Activated CD8-positive, alpha-beta memory T cell treated with anti-CD3 and anti-CD28 coated beads, Interleukin-2, amount 50 U/mL, for 4 hours (primary cell): ENCODE results near the gene GOSR1.
"Not testable (repeated sequence)": the region's sequence is repeated elsewhere in the genome, so short reads cannot be mapped to it uniquely, and the experiment has no call there.

Experiments used
- DNase-seq: peaks from one replicate; pipeline ENCODE4 v3.0.0-alpha.2; 2020

The GOSR1 gene

GRCh38 chr17:30477083-30477773 is at the start of gene GOSR1:
Gene GOSR1, plus strand, starts transcription at chr17:30477408. Its CDS starts 26 bp downstream, at chr17:30477434.
- peak; percentile 89 for DNase-seq

GRCh38 chr17:30427611-30428010 is 49.6 kb upstream of the GOSR1 start:
- DNase-seq, result no peak

DNA sequence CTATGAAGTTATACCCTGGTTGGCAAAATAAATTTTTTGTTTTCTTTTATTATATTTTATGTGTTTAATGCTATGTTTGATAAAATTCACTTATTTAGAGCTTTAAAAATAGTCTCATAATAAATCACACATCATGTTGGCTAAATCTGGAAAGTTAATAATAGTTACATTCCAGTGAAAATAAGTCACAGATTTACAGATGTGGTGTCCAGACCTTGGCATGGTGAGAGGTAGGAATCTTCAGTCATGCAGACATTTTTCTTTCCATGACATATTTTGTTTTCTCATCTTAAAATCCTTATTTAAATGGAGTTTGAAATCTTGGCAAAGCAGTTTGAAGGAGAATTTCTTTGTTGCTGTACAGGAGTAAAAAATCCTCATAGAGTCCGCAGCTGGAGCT is 48.1 kb upstream of the GOSR1 start:
- no peak for DNase-seq

DNA sequence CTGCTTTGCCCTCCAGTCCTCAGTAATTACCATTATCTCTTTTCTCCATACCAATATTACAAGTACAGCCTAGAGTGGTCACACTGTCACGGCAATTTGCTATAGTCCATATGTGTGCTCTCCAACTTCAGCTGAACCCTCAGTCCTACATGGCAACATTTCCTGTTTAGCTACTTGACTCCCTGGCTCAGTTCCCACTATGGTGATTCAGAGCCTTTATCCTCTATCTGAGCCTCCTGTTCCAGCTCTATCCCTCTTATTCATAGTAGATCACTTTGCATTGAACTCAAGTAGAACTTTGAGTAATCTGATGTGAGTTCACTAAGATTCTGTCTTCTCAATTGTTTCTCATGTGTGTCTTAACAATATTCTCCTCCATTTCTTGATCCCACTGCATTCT is 43.7 kb upstream of the GOSR1 start:
- no peak for DNase-seq

- no peak for DNase-seq
Observed at GRCh38 chr17:30436729-30437128, 40.5 kb upstream of the GOSR1 start.

DNA sequence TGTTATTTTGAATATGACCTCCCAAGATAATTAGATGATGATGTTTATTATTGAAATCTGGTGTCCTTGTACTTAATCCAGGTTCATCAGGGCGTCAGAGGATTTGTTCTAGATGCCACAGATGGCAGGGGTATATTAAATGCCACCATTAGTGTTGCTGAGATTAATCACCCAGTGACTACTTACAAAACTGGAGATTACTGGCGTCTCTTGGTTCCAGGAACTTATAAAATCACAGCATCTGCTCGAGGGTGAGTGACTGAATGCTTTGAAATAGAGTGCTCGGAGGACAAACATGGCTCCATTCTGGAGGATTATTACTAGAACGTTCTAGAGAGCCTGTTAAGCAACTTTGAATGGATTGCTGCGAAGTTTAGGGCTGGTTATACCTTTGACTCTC is 33.5 kb upstream of the GOSR1 start:
- DNase-seq, result no peak

DNA sequence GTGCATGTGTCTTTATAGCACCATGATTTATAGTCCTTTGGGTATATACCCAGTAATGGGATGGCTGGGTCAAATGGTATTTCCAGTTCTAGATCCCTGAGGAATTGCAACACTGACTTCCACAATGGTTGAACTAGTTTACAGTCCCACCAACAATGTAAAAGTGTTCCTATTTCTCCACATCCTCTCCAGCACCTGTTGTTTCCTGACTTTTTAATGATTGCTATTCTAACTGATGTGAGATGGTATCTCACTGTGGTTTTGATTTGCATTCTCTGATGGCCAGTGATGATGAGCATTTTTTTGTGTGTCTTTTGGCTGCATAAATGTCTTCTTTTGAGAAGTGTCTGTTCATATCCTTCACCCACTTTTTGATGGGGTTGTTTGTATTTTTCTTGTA is 30.6 kb upstream of the GOSR1 start:
- DNase-seq, result not testable (repeated sequence)

DNA sequence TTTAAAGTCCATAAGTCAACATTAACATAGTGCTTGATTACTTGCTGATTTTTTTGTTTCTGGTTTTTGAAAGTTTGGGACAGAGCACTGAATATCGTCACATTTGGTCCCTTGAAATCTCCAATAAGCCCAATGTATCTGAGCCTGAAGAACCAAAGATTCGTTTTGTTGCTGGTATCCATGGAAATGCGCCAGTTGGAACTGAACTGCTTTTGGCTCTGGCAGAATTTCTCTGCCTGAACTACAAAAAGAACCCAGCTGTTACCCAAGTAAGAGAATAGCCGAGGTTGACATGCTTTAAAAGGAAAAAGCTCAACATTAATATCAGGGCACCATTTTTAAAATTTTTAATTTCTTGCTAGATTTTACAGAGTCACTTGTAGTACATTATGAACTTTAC is 27.7 kb upstream of the GOSR1 start:
- DNase-seq, result no peak

- DNase-seq, result no peak
Observed at GRCh38 chr17:30450125-30451027, 26.8 kb upstream of the GOSR1 start.

- DNase-seq, result no peak
Observed at GRCh38 chr17:30454635-30455034, 22.6 kb upstream of the GOSR1 start.

GRCh38 chr17:30458371-30458770 is 18.8 kb upstream of the GOSR1 start:
- no peak for DNase-seq

GRCh38 chr17:30458797-30459413 is 18.3 kb upstream of the GOSR1 start:
- not testable (repeated sequence) for DNase-seq

- DNase-seq, result no peak
Observed at GRCh38 chr17:30468465-30468864, 8.7 kb upstream of the GOSR1 start.

GRCh38 chr17:30472238-30472890 is 4.8 kb upstream of the GOSR1 start:
- no peak for DNase-seq

- DNase-seq, result no peak
Observed at GRCh38 chr17:30475206-30475605, 2.0 kb upstream of the GOSR1 start.

- no peak for DNase-seq
Observed at GRCh38 chr17:30476726-30477082, 504 bp upstream of the GOSR1 start.

GRCh38 chr17:30477774-30478115 is 537 bp downstream of the GOSR1 start:
- no peak for DNase-seq

DNA sequence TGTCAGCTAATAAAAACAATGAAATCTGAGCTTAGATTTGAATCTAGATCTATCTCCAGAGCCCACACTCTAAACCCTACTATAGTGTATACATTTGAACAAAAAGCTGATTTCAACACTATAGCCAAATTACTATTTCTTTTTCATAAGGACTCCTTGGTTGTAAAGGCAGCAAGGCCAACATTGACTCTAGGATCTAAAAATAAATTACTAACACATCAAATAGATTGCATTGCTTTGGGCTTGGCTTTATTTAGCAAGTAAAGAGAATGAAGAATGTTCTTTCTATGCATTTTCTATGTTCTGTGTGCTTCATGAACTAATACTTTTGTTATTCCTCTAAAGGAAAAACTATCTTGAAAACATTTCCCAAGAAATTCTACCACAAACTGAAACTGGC is 5.3 kb downstream of the GOSR1 start:
- no peak for DNase-seq

- no peak for DNase-seq
Observed at GRCh38 chr17:30483159-30483558, 6.0 kb downstream of the GOSR1 start.

DNA sequence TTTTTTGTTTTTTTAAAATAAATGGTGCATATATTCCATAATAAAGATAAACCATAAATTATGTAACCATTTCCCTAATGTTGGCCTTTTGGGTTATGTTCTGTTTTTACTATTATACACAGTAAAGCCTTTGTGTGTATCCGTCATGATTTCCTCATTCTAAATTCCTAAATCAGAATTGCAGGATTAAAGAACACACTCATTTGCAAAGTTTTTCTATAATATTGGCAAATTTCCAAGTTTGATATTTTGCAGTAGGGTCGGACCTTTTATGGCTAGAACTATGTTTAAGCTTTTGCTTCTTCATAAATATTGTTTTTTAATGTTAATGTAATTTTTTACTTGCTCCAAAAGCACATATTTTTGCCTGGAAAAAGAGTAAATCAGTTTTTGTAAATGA is 16.6 kb downstream of the GOSR1 start:
- no peak for DNase-seq

- no peak for DNase-seq
Observed at GRCh38 chr17:30495586-30495985, 18.4 kb downstream of the GOSR1 start.

DNA sequence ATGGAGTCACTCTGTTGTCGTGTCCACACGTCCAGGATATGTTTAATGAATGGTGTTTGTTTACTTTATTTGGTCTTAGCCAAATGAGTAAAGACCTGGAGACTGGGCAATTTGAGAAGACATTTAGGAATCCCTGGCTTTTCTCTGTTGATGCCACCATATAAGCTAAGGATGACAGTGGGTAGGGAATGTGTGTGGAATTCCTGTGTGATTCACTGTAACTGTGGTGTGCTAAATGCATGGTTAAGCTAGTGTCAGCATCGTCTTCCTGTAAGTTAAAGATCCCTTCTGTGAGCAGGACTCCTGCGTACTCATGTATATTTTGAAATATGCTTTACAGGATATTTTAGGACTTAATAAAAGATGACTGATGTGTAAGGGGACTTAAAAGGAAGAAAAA is 26.4 kb downstream of the GOSR1 start:
- no peak for DNase-seq

DNA sequence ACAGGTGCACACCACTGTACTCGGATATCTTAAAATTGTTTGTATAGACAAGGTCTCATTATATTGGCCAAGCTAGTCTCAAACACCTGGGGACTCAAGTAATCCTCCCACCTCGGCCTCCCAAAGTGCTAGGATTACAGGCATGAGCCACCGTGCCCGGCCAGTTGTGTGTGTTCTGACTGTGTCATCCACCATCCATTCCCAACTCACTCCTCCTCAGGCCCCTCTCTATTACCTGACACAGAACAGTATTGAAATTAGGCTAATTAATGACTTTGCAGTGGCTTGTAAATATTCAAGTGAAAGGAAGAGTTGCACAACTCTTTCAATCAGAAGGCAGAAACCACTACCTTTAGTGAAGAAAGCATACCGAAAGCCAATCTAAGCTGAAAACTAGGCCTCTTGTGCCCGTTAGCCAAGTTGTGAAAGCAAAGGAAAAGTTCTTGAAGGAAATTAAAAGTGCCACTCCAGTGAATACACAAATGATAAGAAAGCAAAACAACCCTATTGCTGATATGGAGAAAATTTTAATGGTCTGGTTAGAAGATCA is 28.7 kb downstream of the GOSR1 start:
- no peak for DNase-seq
